Epidermal melanocyte (primary cell): Measurements from ENCODE around the gene KPTN.

Source experiments
- DNase-seq: peaks from one replicate; pipeline ENCODE4 v3.0.0; 2011; ENCODE audit warnings: low spot score; ENCODE audit not compliant: insufficient read length

The KPTN gene

GRCh38 chr19:47483800-47484690 is at the start of gene KPTN:
Gene KPTN, minus strand, starts transcription at chr19:47484219. Its CDS starts 59 bp downstream, at chr19:47484160.
- DNase-seq = peak; percentile 98

GRCh38 chr19:47531640-47532387 is 47.8 kb upstream of the KPTN start:
- DNase-seq = no peak

GRCh38 chr19:47529018-47529742 is 45.2 kb upstream of the KPTN start:
- no peak for DNase-seq

GRCh38 chr19:47526798-47527197 is 42.8 kb upstream of the KPTN start:
- DNase-seq = no peak

GRCh38 chr19:47523473-47523872 is 39.5 kb upstream of the KPTN start:
- no peak for DNase-seq

- no peak for DNase-seq
These were observed 37.6 kb upstream of the KPTN start for GRCh38 chr19:47521473-47522180.

- DNase-seq = no peak
These were observed 36.8 kb upstream of the KPTN start for GRCh38 chr19:47520839-47521238.

- DNase-seq = no peak
These were observed 36.4 kb upstream of the KPTN start for GRCh38 chr19:47520343-47520806.

- no peak for DNase-seq
These were observed 34.8 kb upstream of the KPTN start for GRCh38 chr19:47518854-47519253.

- DNase-seq = no peak
These were observed 34.1 kb upstream of the KPTN start for GRCh38 chr19:47518139-47518538.

GRCh38 chr19:47514869-47515588 is 31.0 kb upstream of the KPTN start, which contains the start of gene NAPA:
Gene NAPA, minus strand, starts transcription at chr19:47515063. Its CDS starts 123 bp downstream, at chr19:47514940.
- DNase-seq = peak; percentile 98

- DNase-seq = no peak
These were observed 30.3 kb upstream of the KPTN start for GRCh38 chr19:47514151-47514868.

GRCh38 chr19:47512948-47513319 is 28.9 kb upstream of the KPTN start:
- no peak for DNase-seq

- no peak for DNase-seq
These were observed 28.3 kb upstream of the KPTN start for GRCh38 chr19:47512183-47512947.

GRCh38 chr19:47511681-47512080 is 27.7 kb upstream of the KPTN start:
- no peak for DNase-seq

- DNase-seq = no peak
These were observed 27.1 kb upstream of the KPTN start for GRCh38 chr19:47511128-47511517.

- DNase-seq = no peak
These were observed 26.6 kb upstream of the KPTN start for GRCh38 chr19:47510516-47511127.

GRCh38 chr19:47509973-47510372 is 26.0 kb upstream of the KPTN start:
- DNase-seq = no peak
